AG09319 (cell line): ENCODE data around the gene FAM193A.
"Not testable (repeated sequence)": the region's sequence is repeated elsewhere in the genome, so short reads cannot be mapped to it uniquely, and the experiment has no call there.

Experiments
- DNase-seq: peaks from one replicate; pipeline ENCODE4 v3.0.0-alpha.2; 2010; ENCODE audit warnings: low read depth; ENCODE audit errors: extremely low read depth
- TF ChIP-seq, protein P1 (sequence below): IDR thresholded peaks from 2 replicates; pipeline ENCODE4 v1.5.1; 2011; ENCODE audit warnings: low read depth, mild to moderate bottlenecking, inconsistent platforms, low read length, moderate library complexity

FAM193A gene

DNA sequence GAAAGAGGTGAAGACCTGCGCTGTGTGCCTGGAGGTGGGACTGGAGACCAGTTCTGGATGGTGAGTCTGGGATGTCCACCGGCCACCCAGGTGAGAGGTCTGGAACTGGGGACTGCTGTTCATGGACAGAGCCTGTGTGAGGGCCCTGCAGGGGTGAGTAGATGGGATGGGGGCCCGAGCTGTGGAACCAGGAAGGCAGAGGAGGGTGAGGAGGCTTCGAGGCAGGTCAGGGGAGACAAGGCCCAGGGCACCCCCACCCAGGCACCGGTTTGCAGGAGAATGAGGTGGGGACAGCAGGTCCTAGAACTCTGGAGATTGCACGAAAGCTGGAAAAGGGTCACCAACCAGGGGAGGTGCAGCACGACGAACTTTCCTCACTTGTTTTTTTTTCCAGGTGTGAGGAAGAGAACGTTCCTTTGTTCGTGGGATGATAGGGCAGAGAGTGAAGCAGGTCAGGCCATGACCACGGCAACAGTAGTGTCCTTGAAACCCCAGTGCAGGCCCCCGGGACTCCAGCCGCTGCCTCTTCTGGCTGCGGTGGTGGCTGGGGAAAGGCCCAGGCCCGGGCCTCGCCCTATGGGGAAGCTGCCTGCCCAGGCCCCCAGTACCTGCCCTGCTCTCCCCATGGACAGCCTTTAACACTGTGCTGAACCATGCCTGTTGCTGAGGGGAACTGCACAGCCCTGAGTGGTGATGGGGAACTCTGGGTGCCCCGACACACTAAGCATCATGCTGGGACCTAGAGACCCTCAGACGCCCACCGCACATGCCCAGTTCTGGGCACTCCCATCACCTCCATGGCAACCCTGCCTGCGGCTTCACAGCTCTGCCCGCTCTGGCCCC lies 196.8 kb downstream of the FAM193A start:
- DNase-seq: no peak
- TF ChIP-seq, protein P1, sequence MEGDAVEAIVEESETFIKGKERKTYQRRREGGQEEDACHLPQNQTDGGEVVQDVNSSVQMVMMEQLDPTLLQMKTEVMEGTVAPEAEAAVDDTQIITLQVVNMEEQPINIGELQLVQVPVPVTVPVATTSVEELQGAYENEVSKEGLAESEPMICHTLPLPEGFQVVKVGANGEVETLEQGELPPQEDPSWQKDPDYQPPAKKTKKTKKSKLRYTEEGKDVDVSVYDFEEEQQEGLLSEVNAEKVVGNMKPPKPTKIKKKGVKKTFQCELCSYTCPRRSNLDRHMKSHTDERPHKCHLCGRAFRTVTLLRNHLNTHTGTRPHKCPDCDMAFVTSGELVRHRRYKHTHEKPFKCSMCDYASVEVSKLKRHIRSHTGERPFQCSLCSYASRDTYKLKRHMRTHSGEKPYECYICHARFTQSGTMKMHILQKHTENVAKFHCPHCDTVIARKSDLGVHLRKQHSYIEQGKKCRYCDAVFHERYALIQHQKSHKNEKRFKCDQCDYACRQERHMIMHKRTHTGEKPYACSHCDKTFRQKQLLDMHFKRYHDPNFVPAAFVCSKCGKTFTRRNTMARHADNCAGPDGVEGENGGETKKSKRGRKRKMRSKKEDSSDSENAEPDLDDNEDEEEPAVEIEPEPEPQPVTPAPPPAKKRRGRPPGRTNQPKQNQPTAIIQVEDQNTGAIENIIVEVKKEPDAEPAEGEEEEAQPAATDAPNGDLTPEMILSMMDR: no peak

DNA sequence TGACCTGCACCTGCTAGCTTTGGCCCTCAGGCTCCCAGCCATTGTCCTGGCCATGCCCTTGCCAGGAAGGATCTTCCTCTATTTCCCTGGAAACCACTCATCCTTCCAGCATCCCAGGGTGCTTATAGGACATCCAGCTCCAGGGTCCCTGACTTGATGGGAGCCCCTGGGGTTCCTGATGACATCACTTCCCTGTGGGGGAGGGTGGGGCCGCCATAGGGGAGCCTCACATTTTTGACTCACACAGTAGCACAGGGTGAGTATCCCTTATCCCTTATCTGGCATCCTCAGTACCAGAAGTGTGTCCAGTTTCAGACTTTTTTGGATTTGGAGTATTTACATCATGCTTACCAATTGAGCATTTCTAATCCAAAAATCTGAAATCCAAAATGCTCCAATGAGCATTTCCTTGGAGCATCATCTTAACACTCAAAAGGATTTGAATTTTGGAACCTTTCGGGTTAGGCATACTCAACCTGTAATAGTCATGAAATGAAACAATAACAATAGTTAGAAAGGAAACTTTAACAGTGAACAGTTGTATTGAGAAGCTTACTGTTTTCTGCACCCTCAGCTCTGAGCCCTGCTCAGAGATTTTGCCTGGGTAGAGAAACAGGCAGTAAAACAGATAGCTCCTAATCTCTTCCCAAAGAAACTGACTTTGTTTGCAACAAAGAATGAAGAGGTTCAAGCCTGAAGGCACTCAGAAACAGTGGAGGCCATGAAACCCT lies 197.6 kb downstream of the FAM193A start:
- TF ChIP-seq, protein P1: no peak
- no peak for DNase-seq

DNA sequence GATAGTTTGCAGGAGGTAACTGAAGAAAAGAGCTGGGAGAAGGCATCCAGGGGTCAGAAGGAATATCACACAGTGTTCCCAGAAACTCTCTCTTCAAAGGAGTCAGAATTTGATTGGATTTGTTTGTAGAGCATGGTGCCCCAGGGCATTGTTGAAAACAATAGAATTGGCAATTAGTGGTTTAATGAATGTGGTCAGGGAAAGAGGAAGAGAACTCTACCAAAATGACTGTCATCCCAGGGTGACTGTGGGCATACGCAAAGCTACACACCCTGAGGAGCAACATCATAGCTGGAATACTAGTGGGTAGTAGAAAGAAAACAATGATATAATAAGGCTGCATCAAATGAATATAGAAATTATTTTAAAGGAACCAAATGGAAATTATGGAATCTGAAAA lies 198.2 kb downstream of the FAM193A start:
- TF ChIP-seq, protein P1: no peak
- DNase-seq: no peak

DNA sequence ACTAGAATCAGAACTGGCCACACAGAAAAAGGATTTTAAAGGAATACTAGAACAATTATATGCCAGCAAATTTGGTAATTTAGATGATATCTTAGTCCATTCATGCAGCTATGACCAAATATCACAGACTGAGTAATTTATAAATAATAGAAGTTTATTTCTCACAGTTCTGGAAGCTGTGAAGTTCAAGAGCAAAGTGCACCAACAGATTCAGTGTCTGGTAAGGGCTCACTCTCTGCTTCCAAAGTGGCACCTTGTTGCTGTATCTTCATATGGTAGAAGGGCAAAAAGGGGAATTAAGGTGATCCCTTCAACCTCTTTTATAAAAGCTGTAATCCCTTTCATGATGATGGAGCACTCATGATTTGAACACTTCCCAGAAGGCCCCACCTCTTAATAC lies 199.4 kb downstream of the FAM193A start:
- TF ChIP-seq, protein P1: no peak
- no peak for DNase-seq

DNA sequence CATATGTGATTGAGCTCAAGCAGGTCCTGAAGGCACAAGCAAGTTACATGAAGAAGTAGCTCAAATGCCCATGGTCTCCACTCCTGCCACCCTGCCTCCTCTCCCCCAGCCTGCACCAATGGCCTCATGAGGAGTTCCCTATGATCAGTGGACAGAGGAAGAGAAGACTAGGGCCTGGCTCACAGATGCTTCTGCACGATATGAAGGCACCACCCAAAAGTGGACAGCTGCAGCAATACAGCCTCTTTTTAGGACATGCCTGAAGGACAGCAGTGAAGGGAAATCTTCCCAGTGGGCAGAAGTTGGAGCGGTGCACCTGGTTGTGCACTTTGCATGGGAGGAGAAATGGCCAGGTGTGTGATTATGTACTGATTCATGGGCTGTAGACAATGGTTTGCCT lies 201.8 kb downstream of the FAM193A start:
- not testable (repeated sequence) for DNase-seq

DNA sequence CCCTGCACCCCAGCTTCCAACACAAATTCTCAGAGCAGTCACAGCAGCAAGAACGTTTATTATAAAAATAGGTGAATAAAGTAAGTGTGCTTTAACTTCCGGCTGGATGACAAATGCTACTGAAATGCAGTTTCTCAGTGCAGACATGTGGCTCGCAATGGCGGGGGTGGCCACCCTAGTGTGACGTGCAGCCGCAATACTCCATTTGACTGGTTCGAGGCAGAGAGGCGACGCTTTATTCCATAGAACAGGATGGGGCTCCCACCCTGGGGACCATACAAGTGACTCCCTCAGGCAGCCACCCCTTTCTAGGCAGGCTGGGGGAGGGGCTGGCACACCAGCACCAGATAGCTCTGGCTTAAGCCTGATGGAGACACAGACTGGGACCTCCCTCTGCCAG lies 205.2 kb downstream of the FAM193A start:
- TF ChIP-seq, protein P1: no peak
- no peak for DNase-seq

DNA sequence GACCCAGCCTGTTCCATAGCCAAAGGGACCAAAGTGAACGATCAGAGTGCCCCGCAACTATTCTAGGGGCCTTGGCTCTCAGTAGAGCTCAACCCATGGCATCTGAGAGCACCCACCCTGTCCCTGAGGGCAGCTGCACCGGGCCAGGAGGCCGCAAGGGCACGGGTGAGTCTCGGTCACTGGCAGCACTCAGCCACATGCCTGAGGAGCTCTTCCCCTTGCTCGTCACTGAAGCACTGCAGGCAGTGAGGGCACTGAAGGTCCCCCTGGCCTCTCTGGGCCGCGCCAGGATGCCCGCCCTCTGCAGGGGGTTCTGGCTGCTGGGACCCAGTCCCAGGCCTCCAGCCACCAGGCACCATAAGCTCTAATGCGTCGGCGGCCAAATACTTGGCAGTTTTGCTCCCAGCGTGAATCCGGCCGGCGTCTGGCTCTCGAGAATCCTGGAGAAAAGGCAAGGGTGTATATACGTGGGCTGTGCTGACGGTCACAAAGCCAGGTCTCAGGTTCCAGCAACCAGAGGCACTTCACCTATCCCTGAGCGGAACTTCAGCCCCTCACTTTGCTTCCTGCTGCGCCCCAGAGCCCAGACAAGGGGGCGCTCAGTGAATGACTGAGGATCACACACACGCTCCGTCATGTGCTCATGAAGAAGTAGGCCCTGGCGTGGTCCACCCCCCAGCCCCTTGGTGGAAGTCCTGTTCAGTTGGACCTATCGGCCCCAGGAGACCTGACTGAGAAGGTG lies 205.8 kb downstream of the FAM193A start:
- no peak for DNase-seq
- TF ChIP-seq, protein P1: no peak
